Fibroblast of lung (primary cell): ENCODE data around the gene ALG2.

Source experiments
- CTCF ChIP-seq, 2 donors: IDR thresholded peaks in 1 of 2; conservative IDR thresholded peaks in 1 of 2; 1 replicate in 1 of 2; 2 replicates in 1 of 2; pipeline ENCODE4 v1.5.1; 2011 to 2012; ENCODE audit warnings: low read length in 2 of 2, control low read depth in 1 of 2, inconsistent platforms in 1 of 2, low read depth in 1 of 2, mild to moderate bottlenecking in 1 of 2
- EZH2 ChIP-seq: IDR thresholded peaks from 2 replicates; pipeline ENCODE4 v1.5.1; 2012; ENCODE audit warnings: low read length, control low read depth, mild to moderate bottlenecking; ENCODE audit errors: missing control alignments

DNA sequence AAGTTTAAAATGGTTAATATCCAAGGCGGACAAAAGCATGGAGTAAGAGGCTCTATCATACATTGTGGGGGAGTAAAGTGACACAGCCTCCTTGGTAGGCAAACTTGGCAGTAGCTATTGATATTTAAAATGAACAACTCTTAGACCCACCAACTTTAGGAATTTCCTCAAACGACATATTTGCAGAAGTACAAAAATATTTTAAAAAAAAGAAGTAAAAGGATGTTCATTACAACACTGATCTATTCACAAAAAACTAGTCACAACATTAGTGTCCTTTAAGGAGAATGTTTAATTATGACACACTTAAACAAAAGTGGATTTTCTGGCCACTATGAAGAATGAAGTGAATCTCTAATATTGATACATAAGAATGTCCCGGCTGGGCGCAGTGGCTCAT lies 1.7 kb downstream of the ALG2 start:
- no peak for TF ChIP-seq CTCF (conservative IDR thresholded peaks at IDR 0.05 in 1 of 2, IDR thresholded peaks at IDR 0.05 in 1 of 2; ENCODE audit: low read depth in 1 of 2, low read length in 2 of 2)
- TF ChIP-seq EZH2 = no peak
